Bone marrow (tissue), 2 donors: ENCODE data around the gene DOC2A.
"Not testable (repeated sequence)": the region's sequence is repeated elsewhere in the genome, so short reads cannot be mapped to it uniquely, and the experiment has no call there.

Experiments
- DNase-seq, 2 donors: peaks; one replicate each; lab custom pipeline; 2025; lab: John Stamatoyannopoulos, UW

DOC2A gene

GRCh38 chr16:30027588-30028437 lies 17.0 kb upstream of the DOC2A start:
- DNase-seq = no peak

- DNase-seq = no peak
Measured at GRCh38 chr16:30026449-30026848, 15.6 kb upstream of the DOC2A start.

GRCh38 chr16:30025574-30025973 lies 14.7 kb upstream of the DOC2A start:
- DNase-seq = no peak

GRCh38 chr16:30025156-30025555 lies 14.3 kb upstream of the DOC2A start:
- DNase-seq = no peak

- no peak for DNase-seq
Measured at GRCh38 chr16:30024451-30024850, 13.6 kb upstream of the DOC2A start.

- no peak for DNase-seq
Measured at GRCh38 chr16:30023586-30023985, 12.8 kb upstream of the DOC2A start.

GRCh38 chr16:30022887-30023286 lies 12.1 kb upstream of the DOC2A start, which contains the start of gene C16orf92:
C16orf92 (plus strand) TSS chr16:30023198; CDS start chr16:30023341, 143 bp downstream.
- DNase-seq = no peak

GRCh38 chr16:30018731-30019158 lies 7.9 kb upstream of the DOC2A start:
- no peak for DNase-seq

GRCh38 chr16:30017937-30018336 lies 7.1 kb upstream of the DOC2A start:
- DNase-seq = not testable (repeated sequence)

- no peak for DNase-seq
Measured at GRCh38 chr16:30017277-30017656, 6.4 kb upstream of the DOC2A start.

GRCh38 chr16:30016555-30017276 lies 5.9 kb upstream of the DOC2A start:
- DNase-seq = no peak

GRCh38 chr16:30015450-30015849 lies 4.6 kb upstream of the DOC2A start:
- DNase-seq = not testable (repeated sequence)

- DNase-seq = not testable (repeated sequence)
Measured at GRCh38 chr16:30012598-30012997, 1.8 kb upstream of the DOC2A start.

- DNase-seq = no peak
Measured at GRCh38 chr16:30011714-30012504, 1.1 kb upstream of the DOC2A start.

GRCh38 chr16:30009990-30010843 lies 610 bp downstream of the DOC2A start:
- no peak for DNase-seq

- DNase-seq = no peak
Measured at GRCh38 chr16:30009085-30009862, 1.6 kb downstream of the DOC2A start.

- DNase-seq = no peak
Measured at GRCh38 chr16:30007378-30007895, 3.4 kb downstream of the DOC2A start.

GRCh38 chr16:30006659-30007377 lies 4.0 kb downstream of the DOC2A start:
- no peak for DNase-seq

GRCh38 chr16:30006095-30006473 lies 4.7 kb downstream of the DOC2A start:
- DNase-seq = no peak
